ENCODE results near the gene PRR27. TPM values are rescaled to one million over a fixed set of nuclear protein-coding genes. Genes with fewer than 3 reads are reported as not detected.
"Not testable (repeated sequence)": the region's sequence is repeated elsewhere in the genome, so short reads cannot be mapped to it uniquely, and the experiment has no call there.

The PRR27 gene
- total and polyA plus RNA-seq, 9 of the 15 experiments (the other 6 are each of a cell fraction or from before 2014, with no cell fraction given) = not detected

DNA sequence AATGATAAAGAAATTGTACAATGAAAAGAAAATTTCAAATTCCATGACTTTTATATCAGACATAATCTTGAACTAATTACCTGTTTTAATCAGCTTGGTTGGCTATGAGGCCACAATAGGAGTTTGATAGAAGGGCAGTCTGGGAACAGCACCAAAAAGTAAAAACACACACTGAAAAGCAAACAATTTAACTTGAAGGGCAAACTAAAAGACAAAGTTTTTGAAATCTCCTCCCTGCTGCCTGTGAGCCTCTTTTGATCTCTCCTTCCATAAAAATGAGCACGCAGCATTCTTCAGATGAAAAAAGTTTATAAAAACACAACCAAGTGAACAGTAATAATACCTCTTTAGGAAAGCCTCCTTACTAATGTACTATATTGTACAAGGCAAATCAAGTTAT, 49.6 kb downstream of the PRR27 start:
- BruUV-seq (replicated peaks) = no TSS peak

GRCh38 chr4:70212752-70213151, 58.7 kb downstream of the PRR27 start:
- H2AFZ ChIP-seq (ENCODE audit: low read depth, low read length); CTCF ChIA-PET (ENCODE audit: low intra/inter-chr PET ratio); ATAC-seq; intact Hi-C loops (cut with micrococcal nuclease); H3K4me1 ChIP-seq (replicated peaks in 1 of 2; ENCODE audit: control insufficient read depth in 2 of 2, insufficient read depth in 2 of 2, low read length in 2 of 2); DNase-seq (ENCODE audit: extremely low read depth in 1 of 4, low spot score in 3 of 4); H3K27ac ChIP-seq (ENCODE audit: extremely low read depth, low read depth, low read length); H3K36me3 ChIP-seq (ENCODE audit: control insufficient read depth, insufficient read depth, low read length); H3K9me3 ChIP-seq (replicated peaks; ENCODE audit: control insufficient read depth, insufficient read depth, low read depth, low read length); H3K79me2 ChIP-seq (ENCODE audit: control insufficient read depth, insufficient read depth, low read length); BruUV-seq (replicated peaks); H3K4me2 ChIP-seq (ENCODE audit: insufficient read depth, low read length); H4K20me1 ChIP-seq (replicated peaks; ENCODE audit: control insufficient read depth, insufficient read depth, low read length); FAIRE-seq; in situ Hi-C loops (cut with MboI); H3K27me3 ChIP-seq (ENCODE audit: control insufficient read depth in 2 of 2, insufficient read depth in 2 of 2, low read length in 2 of 2); H3K9me1 ChIP-seq (ENCODE audit: control insufficient read depth, insufficient read depth, low read length); H3K9ac ChIP-seq (ENCODE audit: insufficient read depth in 1 of 2, low read depth in 2 of 2, low read length in 2 of 2); H3K4me3 ChIP-seq: not testable (repeated sequence)
- POLR2A ChIA-PET = interaction anchor here (0.5 kb wide), 1 partner anchor 36 kb away, joined by 4 read pairs; no protein-coding TSS in a partner anchor
- WGBS (ENCODE audit: insufficient coverage, low coverage, missing lambda C conversion rate) = 6% methylated on average over 4 of the region's 4 CpGs

More for the DNA sequence above, 49.6 kb downstream of the PRR27 start:
- CTCF ChIA-PET (ENCODE audit: low intra/inter-chr PET ratio) = no interaction called here
- no peak for ATAC-seq
- Histone ChIP-seq H3K9me1 (ENCODE audit: control insufficient read depth, insufficient read depth, low read length) (no peaks in the 10 kb centered on the region), H3K4me1 (replicated peaks in 1 of 2; ENCODE audit: control insufficient read depth in 2 of 2, insufficient read depth in 2 of 2, low read length in 2 of 2) (no peaks in the 10 kb centered on the region), H2AFZ (ENCODE audit: low read depth, low read length) (no peak overlapping the region), H3K9ac (ENCODE audit: insufficient read depth in 1 of 2, low read depth in 2 of 2, low read length in 2 of 2) (no peak overlapping the region), H3K4me2 (ENCODE audit: insufficient read depth, low read length) (no peak overlapping the region), H3K27me3 (ENCODE audit: control insufficient read depth in 2 of 2, insufficient read depth in 2 of 2, low read length in 2 of 2) (no peaks in the 10 kb centered on the region), H4K20me1 (replicated peaks; ENCODE audit: control insufficient read depth, insufficient read depth, low read length) (no peaks in the 10 kb centered on the region), H3K79me2 (ENCODE audit: control insufficient read depth, insufficient read depth, low read length) (no peaks in the 10 kb centered on the region), H3K27ac (ENCODE audit: extremely low read depth, low read depth, low read length) (no peak overlapping the region), H3K4me3 (no peak overlapping the region), H3K9me3 (replicated peaks; ENCODE audit: control insufficient read depth, insufficient read depth, low read depth, low read length) (no peaks in the 10 kb centered on the region; the same call in 1 of the 2 replicates), H3K36me3 (ENCODE audit: control insufficient read depth, insufficient read depth, low read length) (no peaks in the 10 kb centered on the region)
- in situ Hi-C loops (cut with MboI) (no loop called here), intact Hi-C loops (cut with micrococcal nuclease) (no loop called here)
- no peak for TF ChIP-seq CREM (IDR thresholded peaks at IDR 0.05; ENCODE audit: low read depth)
- TF ChIP-seq SIN3A (IDR thresholded peaks at IDR 0.05; ENCODE audit: borderline replicate concordance in 2 of 2, control insufficient read depth in 1 of 2, low read depth in 2 of 2, low read length in 2 of 2) = no peak
- TF ChIP-seq STAT6 (CRISPR knock-in tag; IDR thresholded peaks at IDR 0.05) = no peak
- TF ChIP-seq PHF20 (IDR thresholded peaks at IDR 0.05; ENCODE audit: partially characterized antibody) = no peak
- POLR2A ChIA-PET = no interaction called here
- WGBS (ENCODE audit: insufficient coverage, low coverage, missing lambda C conversion rate) = 0% methylated on average over 1 of the region's 1 CpG
- DNase-seq (ENCODE audit: extremely low read depth in 1 of 4, low spot score in 3 of 4) = no peak
- FAIRE-seq = no peak
